ENCODE data around the gene GNG14. TPM values are rescaled to one million over a fixed set of nuclear protein-coding genes. Genes with fewer than 3 reads are reported as not detected.

Gene GNG14
- total and polyA plus RNA-seq, 10 of the 15 experiments (the other 5 are each of a cell fraction or from before 2014, with no cell fraction given) = not detected

DNA sequence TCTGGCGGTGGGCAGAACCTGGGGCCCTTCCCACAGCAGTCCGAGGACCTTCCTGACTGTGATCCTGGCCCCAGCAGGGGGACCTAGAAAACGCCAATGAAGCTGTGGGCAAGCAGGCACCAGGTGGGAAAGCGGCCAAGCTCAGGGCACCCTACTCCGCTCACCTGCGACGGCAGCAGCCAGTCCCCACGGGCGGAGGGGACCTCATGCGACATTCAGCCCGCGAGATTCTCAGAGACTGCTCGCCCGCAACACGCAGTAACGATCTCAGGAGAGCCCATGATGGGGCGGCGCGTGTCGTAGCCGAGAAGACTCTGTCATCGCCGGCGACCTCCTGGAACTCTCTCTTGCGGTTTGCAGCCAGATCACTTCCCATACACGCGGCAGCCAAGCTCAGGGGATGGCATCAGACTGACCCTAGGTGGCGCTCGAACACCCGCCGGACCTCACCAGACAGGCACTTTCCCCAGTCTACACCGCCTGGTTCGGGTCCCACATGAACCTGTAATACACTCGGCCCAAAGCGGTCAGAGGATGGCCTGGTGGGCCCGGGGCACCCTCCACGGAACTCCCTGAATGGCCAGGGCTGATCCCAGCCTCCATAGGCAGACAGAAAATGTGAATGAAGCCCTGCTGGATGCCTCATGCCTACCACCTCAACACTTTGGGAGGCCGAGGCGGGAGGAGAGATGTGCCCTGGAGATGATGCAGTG, 47.7 kb upstream of the GNG14 start (continued):
- TF ChIP-seq, protein P1, sequence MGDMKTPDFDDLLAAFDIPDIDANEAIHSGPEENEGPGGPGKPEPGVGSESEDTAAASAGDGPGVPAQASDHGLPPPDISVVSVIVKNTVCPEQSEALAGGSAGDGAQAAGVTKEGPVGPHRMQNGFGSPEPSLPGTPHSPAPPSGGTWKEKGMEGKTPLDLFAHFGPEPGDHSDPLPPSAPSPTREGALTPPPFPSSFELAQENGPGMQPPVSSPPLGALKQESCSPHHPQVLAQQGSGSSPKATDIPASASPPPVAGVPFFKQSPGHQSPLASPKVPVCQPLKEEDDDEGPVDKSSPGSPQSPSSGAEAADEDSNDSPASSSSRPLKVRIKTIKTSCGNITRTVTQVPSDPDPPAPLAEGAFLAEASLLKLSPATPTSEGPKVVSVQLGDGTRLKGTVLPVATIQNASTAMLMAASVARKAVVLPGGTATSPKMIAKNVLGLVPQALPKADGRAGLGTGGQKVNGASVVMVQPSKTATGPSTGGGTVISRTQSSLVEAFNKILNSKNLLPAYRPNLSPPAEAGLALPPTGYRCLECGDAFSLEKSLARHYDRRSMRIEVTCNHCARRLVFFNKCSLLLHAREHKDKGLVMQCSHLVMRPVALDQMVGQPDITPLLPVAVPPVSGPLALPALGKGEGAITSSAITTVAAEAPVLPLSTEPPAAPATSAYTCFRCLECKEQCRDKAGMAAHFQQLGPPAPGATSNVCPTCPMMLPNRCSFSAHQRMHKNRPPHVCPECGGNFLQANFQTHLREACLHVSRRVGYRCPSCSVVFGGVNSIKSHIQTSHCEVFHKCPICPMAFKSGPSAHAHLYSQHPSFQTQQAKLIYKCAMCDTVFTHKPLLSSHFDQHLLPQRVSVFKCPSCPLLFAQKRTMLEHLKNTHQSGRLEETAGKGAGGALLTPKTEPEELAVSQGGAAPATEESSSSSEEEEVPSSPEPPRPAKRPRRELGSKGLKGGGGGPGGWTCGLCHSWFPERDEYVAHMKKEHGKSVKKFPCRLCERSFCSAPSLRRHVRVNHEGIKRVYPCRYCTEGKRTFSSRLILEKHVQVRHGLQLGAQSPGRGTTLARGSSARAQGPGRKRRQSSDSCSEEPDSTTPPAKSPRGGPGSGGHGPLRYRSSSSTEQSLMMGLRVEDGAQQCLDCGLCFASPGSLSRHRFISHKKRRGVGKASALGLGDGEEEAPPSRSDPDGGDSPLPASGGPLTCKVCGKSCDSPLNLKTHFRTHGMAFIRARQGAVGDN (IDR thresholded peaks at IDR 0.05) = no peak
- TF ChIP-seq DPF2 (IDR thresholded peaks at IDR 0.05) (peak; percentile 53; the same call in 1 of the 2 replicates), MYC (IDR thresholded peaks at IDR 0.05; ENCODE audit: insufficient read depth, insufficient read length, insufficient replicate concordance, low read length, severe bottlenecking) (peak; percentile 35), NR2F1 (conservative IDR thresholded peaks at IDR 0.05) (0 out of 2 replicates have a peak, but pooled peaks have one; percentile 17), KAT2A (conservative IDR thresholded peaks at IDR 0.05; ENCODE audit: control insufficient read depth, low read depth, low read length) (no peak), RAD21 (IDR thresholded peaks at IDR 0.05; ENCODE audit: insufficient read depth, low read depth, low read length) (peak; percentile 51; the same call in 1 of the 2 replicates), MYB (IDR thresholded peaks at IDR 0.05; ENCODE audit: borderline replicate concordance, low read depth, low read length) (no peak), NBN (IDR thresholded peaks at IDR 0.05) (0 out of 2 replicates have a peak, but pooled peaks have one; percentile 63), TCF7 (IDR thresholded peaks at IDR 0.05; ENCODE audit: borderline replicate concordance) (no peak), FOXM1 (IDR thresholded peaks at IDR 0.05; ENCODE audit: low read depth, low read length) (no peak), CBFB (IDR thresholded peaks at IDR 0.05; ENCODE audit: low read depth) (peak; percentile 87), SREBF1 (IDR thresholded peaks at IDR 0.05; ENCODE audit: low read length) (no peak), NFIC (IDR thresholded peaks at IDR 0.05; ENCODE audit: low read depth, low read length) (no peak), SMAD1 (IDR thresholded peaks at IDR 0.05; ENCODE audit: low read depth, partially characterized antibody) (no peak)
- TF ChIP-seq, protein P2, sequence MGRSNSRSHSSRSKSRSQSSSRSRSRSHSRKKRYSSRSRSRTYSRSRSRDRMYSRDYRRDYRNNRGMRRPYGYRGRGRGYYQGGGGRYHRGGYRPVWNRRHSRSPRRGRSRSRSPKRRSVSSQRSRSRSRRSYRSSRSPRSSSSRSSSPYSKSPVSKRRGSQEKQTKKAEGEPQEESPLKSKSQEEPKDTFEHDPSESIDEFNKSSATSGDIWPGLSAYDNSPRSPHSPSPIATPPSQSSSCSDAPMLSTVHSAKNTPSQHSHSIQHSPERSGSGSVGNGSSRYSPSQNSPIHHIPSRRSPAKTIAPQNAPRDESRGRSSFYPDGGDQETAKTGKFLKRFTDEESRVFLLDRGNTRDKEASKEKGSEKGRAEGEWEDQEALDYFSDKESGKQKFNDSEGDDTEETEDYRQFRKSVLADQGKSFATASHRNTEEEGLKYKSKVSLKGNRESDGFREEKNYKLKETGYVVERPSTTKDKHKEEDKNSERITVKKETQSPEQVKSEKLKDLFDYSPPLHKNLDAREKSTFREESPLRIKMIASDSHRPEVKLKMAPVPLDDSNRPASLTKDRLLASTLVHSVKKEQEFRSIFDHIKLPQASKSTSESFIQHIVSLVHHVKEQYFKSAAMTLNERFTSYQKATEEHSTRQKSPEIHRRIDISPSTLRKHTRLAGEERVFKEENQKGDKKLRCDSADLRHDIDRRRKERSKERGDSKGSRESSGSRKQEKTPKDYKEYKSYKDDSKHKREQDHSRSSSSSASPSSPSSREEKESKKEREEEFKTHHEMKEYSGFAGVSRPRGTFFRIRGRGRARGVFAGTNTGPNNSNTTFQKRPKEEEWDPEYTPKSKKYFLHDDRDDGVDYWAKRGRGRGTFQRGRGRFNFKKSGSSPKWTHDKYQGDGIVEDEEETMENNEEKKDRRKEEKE (IDR thresholded peaks at IDR 0.05) = no peak
- TF ChIP-seq, protein P3, sequence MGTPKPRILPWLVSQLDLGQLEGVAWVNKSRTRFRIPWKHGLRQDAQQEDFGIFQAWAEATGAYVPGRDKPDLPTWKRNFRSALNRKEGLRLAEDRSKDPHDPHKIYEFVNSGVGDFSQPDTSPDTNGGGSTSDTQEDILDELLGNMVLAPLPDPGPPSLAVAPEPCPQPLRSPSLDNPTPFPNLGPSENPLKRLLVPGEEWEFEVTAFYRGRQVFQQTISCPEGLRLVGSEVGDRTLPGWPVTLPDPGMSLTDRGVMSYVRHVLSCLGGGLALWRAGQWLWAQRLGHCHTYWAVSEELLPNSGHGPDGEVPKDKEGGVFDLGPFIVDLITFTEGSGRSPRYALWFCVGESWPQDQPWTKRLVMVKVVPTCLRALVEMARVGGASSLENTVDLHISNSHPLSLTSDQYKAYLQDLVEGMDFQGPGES (IDR thresholded peaks at IDR 0.05) = no peak
- TF ChIP-seq, protein P4, sequence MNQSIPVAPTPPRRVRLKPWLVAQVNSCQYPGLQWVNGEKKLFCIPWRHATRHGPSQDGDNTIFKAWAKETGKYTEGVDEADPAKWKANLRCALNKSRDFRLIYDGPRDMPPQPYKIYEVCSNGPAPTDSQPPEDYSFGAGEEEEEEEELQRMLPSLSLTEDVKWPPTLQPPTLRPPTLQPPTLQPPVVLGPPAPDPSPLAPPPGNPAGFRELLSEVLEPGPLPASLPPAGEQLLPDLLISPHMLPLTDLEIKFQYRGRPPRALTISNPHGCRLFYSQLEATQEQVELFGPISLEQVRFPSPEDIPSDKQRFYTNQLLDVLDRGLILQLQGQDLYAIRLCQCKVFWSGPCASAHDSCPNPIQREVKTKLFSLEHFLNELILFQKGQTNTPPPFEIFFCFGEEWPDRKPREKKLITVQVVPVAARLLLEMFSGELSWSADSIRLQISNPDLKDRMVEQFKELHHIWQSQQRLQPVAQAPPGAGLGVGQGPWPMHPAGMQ (IDR thresholded peaks at IDR 0.05; ENCODE audit: borderline replicate concordance) = no peak
- TF ChIP-seq, protein P5, sequence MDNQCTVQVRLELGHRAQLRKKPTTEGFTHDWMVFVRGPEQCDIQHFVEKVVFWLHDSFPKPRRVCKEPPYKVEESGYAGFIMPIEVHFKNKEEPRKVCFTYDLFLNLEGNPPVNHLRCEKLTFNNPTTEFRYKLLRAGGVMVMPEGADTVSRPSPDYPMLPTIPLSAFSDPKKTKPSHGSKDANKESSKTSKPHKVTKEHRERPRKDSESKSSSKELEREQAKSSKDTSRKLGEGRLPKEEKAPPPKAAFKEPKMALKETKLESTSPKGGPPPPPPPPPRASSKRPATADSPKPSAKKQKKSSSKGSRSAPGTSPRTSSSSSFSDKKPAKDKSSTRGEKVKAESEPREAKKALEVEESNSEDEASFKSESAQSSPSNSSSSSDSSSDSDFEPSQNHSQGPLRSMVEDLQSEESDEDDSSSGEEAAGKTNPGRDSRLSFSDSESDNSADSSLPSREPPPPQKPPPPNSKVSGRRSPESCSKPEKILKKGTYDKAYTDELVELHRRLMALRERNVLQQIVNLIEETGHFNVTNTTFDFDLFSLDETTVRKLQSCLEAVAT (IDR thresholded peaks at IDR 0.05) = peak; percentile 72; the same call in 1 of the 2 replicates
